Measurements from ENCODE around the gene LGR4. TPM values are rescaled to one million over a fixed set of nuclear protein-coding genes. Genes with fewer than 3 reads are reported as not detected.

The LGR4 gene
- total RNA-seq, 1 donor from 2014 or later: 17.4 TPM

DNA sequence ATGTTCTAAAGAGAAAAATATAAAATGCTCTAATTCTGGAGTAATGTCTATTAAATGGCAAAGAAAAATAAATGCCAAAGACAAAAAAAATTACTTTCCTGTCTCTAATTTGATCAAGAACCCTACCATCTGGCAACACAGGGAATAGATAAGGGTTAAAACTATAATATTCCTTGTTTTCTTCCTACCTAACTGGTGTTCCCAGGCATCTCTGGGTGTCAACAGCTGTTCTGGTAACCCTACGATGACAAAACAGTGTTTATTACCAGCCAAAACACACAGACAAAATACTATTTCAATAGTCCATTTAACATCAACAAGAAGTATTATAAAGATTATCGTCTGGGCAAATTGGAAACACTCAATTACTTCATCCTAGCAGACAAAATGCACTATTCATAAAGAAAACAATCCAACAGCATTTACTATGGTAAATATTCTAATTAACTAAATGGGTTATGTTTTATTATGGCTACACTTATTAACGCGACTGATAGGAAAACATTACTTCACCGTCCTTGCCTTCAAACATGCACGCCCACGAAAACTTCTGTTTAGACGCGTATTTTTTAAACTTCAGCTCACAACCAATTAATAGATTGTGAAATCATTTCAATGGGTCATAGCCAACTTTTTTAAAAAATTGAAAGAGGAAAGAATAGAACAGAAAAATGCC, 50.6 kb downstream of the LGR4 start:
- DNase-seq (ENCODE audit: low read depth): no peak
- Histone ChIP-seq H3K27me3 (ENCODE audit: control insufficient read depth, insufficient read depth, low read length) (no peaks in the 10 kb centered on the region), H3K36me3 (ENCODE audit: control insufficient read depth, insufficient read depth, low read length) (no peaks in the 10 kb centered on the region), H3K4me3 (ENCODE audit: low read depth, low read length) (no peak overlapping the region)
- TF ChIP-seq, protein P1, sequence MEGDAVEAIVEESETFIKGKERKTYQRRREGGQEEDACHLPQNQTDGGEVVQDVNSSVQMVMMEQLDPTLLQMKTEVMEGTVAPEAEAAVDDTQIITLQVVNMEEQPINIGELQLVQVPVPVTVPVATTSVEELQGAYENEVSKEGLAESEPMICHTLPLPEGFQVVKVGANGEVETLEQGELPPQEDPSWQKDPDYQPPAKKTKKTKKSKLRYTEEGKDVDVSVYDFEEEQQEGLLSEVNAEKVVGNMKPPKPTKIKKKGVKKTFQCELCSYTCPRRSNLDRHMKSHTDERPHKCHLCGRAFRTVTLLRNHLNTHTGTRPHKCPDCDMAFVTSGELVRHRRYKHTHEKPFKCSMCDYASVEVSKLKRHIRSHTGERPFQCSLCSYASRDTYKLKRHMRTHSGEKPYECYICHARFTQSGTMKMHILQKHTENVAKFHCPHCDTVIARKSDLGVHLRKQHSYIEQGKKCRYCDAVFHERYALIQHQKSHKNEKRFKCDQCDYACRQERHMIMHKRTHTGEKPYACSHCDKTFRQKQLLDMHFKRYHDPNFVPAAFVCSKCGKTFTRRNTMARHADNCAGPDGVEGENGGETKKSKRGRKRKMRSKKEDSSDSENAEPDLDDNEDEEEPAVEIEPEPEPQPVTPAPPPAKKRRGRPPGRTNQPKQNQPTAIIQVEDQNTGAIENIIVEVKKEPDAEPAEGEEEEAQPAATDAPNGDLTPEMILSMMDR (IDR thresholded peaks at IDR 0.05; ENCODE audit: insufficient read depth, low read length, severe bottlenecking): no peak
- FAIRE-seq: no peak

DNA sequence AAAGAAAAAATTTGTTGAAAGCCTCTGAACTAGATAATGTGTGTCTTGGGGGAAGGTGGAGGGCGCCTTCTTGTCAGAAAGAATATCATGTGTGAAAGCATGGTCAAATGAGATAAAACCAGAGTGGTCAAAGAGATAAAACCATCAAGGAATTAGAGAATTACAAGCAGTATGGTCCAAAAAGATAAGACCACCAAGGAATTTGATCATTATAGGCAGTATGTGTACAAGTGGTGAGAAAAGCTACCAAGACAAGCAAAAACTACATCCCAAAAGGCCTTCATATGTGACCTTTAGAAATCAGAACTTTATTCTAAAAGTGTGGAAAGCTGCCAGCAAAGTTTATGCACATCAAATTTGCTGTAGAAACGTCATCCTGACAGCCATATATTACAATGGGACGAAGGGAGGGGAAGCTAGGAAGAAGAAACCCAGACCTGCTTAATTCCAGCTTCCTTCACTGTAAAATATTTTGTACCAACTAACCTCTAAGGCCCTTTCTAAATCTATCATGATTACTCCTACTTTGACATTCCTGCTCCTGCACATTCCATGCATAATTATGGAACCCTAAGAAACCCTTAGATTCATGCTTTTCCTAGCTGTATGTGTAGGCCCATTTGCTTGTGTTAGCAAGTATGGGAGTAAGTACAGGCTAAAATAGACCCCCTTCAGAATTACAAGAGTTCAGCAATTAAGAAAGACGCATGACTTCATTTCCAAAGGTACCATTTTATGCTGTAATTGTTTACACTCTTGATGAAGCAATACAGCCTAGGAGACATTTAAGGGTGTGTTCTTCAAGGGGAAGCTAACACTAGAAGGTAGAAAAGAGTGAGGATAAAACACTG, 51.6 kb downstream of the LGR4 start:
- no peaks in the 10 kb centered on the region for H3K36me3 ChIP-seq (ENCODE audit: control insufficient read depth, insufficient read depth, low read length)
- H3K4me3 ChIP-seq (ENCODE audit: low read depth, low read length): no peak overlapping the region
- no peaks in the 10 kb centered on the region for H3K27me3 ChIP-seq (ENCODE audit: control insufficient read depth, insufficient read depth, low read length)
- TF ChIP-seq, protein P1 (IDR thresholded peaks at IDR 0.05; ENCODE audit: insufficient read depth, low read length, severe bottlenecking): no peak
- no peak for FAIRE-seq
- DNase-seq (ENCODE audit: low read depth): peak; percentile 79

DNA sequence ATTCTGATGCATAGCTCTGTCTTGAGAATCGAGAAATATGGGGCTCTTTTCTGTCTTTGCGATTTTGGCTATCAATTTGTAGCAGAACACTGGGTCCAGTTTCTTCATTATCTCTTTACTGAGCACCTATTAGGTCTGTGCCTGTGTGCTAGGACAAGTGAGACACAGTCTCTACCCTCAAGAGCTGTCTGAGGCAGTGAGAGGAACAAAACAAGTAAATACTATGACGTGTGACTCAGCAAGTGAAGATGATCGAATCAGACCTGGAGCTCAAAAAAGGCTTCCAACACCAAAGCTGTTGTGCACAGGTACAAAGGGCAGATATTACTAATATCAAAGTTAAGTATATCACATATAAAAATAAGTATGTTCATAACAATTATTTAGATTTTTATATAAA, 52.4 kb downstream of the LGR4 start:
- H3K36me3 ChIP-seq (ENCODE audit: control insufficient read depth, insufficient read depth, low read length): no peaks in the 10 kb centered on the region
- FAIRE-seq (no peak), DNase-seq (ENCODE audit: low read depth) (no peak)
- no peak overlapping the region for H3K4me3 ChIP-seq (ENCODE audit: low read depth, low read length)
- TF ChIP-seq, protein P1 (IDR thresholded peaks at IDR 0.05; ENCODE audit: insufficient read depth, low read length, severe bottlenecking): no peak
- no peaks in the 10 kb centered on the region for H3K27me3 ChIP-seq (ENCODE audit: control insufficient read depth, insufficient read depth, low read length)

DNA sequence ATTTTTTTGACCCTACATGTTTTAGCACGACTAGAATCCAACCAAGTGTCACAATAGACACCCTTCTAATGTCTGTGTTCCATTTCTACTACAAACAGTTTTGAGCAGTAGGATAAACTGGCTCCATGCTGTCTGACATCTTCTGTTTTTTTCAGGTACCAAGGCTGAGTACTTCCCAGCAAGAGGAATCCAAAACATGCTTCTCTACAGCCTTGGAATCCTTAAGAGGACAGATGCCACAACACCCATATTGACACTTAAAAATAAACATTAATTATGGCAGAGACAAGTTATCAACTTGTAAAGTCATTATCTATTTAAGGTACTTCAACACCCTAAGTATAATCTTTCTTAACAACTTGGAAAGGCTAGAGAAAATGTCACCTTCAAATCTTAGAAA, 54.2 kb downstream of the LGR4 start:
- FAIRE-seq (no peak), DNase-seq (ENCODE audit: low read depth) (no peak)
- Histone ChIP-seq H3K27me3 (ENCODE audit: control insufficient read depth, insufficient read depth, low read length) (no peaks in the 10 kb centered on the region), H3K4me3 (ENCODE audit: low read depth, low read length) (no peak overlapping the region), H3K36me3 (ENCODE audit: control insufficient read depth, insufficient read depth, low read length) (no peaks in the 10 kb centered on the region)
- TF ChIP-seq, protein P1 (IDR thresholded peaks at IDR 0.05; ENCODE audit: insufficient read depth, low read length, severe bottlenecking): no peak

DNA sequence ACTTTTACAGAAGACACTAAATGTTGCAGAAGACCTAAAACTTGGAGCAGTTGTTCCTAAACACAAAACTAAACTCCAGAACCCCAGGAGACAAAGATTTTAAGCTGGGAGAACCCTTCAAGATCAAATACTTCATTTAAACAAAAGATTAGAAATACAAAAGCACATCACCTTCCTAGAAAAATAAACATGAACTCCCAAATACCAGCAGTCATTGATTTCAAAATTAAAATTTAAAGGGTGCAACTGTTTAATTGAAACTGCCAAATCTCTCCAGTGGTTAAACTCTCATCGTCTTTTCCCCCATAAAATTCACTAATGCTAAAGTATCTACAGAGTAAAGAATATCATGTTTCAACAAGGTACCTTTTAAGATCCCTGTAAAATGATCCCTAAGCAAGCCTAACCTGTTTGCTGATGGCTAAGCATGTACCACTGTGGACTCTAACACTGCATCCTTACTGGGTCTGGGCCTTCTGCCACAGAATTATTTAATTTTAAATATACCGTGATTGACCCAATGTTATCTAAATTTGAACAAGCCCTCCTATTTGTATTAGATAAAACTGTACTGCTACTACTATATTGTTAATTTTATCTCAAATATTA, 55.9 kb downstream of the LGR4 start:
- TF ChIP-seq, protein P1 (IDR thresholded peaks at IDR 0.05; ENCODE audit: insufficient read depth, low read length, severe bottlenecking): no peak
- Histone ChIP-seq H3K36me3 (ENCODE audit: control insufficient read depth, insufficient read depth, low read length) (no peaks in the 10 kb centered on the region), H3K27me3 (ENCODE audit: control insufficient read depth, insufficient read depth, low read length) (no peaks in the 10 kb centered on the region), H3K4me3 (ENCODE audit: low read depth, low read length) (no peak overlapping the region)
- DNase-seq (ENCODE audit: low read depth) (no peak), FAIRE-seq (no peak)

All from bronchial epithelial cell (primary cell).